MV-4-11 (cell line): ENCODE data around the gene PCNX3.

Experiments used
- DNase-seq: peaks from one replicate; lab custom pipeline; 2025; lab: John Stamatoyannopoulos, UW

PCNX3 gene

DNA sequence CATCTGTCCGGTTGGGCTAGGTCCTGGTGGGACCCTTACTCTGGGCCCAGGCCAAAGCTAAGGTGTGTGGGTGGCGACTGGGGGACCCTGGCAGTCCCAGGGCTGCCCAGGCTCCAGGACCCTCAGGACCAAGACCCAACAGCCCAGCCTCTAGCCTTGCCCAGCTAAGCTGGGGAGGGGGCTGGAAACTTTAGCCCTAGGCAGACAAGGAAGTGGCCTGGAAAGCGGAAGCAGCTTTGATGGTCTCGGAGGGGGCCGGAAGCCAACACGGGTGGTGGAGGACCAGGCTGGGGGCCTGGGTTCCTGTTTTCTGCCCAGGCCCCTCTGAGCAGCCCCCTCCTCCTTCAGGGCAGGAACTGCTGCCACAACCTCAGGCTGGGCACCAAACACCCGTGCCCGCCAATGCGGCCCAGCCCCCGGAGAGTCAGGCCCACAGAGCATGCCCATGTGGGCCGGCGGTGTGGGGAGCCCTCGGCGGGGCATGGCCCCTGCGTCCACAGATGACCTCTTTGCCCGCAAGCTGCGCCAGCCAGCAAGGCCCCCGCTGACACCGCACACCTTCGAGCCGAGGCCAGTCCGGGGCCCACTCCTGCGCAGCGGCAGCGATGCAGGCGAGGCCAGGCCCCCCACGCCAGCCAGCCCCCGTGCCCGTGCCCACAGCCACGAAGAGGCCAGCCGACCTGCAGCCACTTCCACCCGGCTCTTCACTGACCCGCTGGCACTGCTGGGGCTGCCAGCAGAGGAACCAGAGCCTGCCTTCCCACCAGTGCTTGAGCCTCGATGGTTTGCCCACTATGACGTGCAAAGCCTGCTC, 25.1 kb downstream of the PCNX3 start:
- peak; percentile 88 for DNase-seq

- no peak for DNase-seq
Observed at GRCh38 chr11:65641297-65642013, 25.9 kb downstream of the PCNX3 start.

DNA sequence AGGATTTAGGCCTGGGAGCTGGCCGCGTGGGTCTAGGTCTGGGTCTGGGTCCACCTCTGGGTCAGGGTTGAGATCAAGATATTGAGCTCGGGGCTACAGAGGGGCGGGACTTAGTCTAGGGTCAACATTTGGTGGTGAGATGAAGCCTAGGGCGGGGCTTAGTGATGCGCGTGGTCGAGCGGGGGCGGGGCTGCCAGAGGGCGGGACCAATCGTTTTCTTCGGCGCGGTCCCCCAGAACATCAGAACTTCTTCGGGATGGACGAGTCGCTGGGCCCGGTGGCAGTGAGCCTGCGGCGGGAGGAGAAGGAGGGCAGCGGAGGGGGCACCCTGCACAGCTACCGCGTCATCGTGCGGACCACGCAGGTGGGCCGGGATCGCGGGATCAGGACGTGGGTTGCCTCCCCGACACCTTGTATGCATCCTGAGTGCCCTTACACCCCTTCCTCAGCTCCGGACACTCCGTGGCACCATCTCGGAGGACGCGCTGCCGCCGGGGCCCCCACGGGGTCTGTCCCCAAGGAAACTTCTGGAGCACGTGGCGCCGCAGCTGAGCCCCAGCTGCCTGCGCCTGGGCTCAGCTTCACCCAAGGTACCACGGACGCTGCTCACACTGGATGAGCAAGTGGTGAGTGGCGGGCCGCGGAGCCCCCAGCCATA, 26.6 kb downstream of the PCNX3 start:
- DNase-seq = no peak

DNA sequence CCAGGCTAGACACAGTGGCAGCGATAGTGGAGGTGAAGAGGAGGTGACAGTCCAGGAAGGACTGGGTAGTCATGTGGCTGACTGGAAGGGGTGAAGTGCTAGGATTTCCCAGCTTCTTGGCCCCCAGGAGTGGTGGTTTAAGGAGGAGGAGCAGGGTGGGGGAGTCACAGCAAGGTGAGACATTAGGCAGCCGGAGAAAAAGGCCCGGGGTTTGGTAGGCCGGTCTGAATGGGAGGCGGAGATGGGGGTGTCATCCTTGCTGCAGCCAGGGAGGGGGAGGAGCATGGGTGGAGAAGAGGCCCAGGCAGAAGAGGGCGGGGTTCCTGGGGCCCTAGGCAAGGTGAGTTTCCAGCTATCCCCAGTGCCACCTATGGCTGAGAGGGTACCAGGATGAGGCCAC, 28.4 kb downstream of the PCNX3 start:
- no peak for DNase-seq

DNA sequence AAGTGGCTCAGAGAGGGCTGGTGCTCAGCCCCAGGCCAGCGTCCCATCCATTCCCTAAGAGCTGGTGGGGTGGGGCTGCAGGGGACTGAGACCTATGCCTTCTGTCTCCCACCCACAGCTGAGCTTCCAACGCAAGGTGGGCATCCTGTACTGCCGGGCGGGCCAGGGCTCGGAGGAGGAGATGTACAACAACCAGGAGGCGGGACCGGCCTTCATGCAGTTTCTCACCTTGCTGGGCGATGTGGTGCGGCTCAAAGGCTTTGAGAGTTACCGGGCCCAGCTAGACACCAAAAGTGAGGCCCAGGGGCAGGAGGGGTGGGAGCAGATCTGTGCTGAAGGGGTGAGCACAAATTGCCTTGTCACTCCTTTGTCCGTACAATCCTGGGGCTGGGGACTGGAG, 29.3 kb downstream of the PCNX3 start:
- no peak for DNase-seq

DNA sequence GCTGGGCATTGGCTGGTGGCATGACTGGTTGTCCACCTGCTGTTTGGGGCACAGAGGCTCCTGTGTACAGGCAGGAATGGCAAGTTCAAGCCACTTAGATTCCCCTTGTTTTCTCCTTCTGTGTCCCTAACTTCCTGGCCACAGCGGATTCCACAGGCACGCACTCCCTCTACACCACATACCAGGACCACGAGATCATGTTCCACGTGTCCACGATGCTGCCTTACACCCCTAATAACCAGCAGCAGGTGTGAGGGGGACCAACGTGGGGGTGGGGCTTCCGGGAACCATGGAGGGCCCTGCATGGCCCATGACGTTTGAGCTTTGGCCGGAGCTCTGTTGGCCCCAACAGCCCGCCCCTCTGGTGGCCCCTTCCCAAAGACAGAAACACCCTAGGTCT, 30.1 kb downstream of the PCNX3 start:
- no peak for DNase-seq

- no peak for DNase-seq
Observed at GRCh38 chr11:65646288-65646957, 30.8 kb downstream of the PCNX3 start.

GRCh38 chr11:65646958-65647701, 31.6 kb downstream of the PCNX3 start:
- no peak for DNase-seq

DNA sequence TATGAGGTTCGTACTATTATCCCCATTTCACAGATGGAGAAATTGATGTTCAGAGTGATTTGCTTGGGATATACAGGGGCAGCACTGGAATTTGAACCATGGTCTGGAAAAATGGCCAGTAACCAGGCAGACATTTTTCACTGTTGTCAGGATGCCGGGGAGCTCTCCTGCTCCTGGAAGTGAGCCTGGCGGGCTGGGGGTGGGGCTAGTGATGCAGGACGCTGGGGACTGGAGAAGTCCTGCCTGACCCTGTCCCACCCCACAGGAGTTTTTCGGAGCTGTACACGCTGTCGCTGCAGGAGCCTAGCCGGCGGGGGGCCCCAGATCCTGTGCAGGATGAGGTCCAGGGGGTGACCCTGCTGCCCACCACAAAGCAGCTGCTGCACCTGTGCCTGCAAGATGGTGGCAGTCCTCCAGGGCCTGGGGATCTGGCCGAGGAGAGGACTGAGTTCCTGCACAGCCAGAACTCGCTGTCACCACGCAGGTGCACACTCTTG, 33.5 kb downstream of the PCNX3 start:
- no peak for DNase-seq

GRCh38 chr11:65649656-65650546, 34.3 kb downstream of the PCNX3 start:
- DNase-seq = no peak

DNA sequence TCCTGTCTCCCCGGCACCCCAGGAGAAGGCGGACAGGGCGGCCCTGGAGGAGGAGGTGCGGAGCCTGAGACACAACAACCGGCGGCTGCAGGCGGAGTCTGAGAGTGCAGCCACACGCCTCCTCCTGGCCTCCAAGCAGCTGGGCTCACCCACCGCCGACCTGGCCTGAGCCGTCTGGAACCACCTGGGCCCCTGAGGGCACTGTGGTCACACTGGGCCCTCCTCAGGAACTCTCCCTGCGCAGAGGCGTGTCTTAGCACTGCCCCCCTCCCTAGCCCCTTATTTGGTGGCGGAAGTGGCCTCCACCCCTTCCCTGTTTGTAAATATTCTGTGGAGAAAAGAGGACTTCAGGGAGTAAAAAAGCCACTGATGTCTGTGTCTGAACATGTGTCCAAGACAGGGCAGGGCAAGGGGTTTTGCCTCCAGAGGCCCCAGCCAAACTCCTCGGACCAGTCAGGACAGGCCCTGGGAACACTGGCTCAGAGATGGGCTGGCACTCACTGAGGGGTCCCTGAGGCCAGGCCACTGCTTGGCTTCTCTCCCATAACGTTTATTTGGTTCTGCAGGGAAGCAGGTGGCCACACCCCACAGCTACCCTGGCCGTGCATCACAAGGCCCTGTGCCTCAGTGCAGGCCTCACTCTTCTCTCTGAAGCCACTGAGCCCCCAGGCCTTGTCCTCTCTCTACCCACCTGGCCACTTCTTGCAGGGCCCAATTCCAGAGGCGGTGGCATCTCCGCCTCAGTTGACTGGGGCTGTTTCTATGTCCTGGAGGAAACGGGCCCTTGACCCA, 35.2 kb downstream of the PCNX3 start:
- no peak for DNase-seq

GRCh38 chr11:65651339-65651588, 35.7 kb downstream of the PCNX3 start:
- no peak for DNase-seq

- DNase-seq = peak; percentile 40
Observed at GRCh38 chr11:65651589-65652510, 36.3 kb downstream of the PCNX3 start.

DNA sequence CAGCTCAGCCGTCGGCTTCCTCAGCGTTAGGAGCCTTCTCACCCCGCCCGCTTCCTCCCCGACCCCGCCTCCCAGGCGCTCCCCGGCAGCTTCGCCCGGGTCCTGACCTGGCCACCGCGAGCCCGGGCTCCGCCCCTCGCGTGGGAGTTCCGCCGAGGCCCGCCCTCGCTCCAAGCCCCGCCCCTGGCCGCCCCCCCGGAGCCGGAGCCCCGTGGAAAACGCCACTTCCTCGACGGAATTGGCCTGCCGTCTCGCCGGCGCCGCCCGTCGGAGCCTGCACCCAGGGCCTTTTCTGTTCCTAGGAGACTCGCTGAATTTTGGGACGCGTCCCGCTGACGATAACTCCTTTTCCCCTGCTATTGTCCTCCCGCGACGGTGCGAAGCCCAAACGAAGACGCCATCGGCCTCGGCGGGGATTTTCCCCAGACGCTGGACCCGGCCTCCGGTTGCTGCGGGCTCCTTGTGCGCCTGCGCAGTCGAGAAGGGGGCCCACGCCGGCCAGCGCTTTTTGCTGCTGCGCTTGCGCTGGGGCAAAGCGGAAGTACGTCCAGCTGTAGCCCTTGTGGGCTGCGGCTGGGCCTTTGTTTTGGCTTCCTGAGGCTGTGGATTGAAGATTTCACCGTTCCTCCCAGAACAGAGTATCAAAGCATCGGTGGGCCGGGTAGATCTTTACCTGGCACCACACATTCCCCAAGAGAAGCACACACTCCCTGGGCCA, 37.1 kb downstream of the PCNX3 start:
- peak; percentile 92 for DNase-seq

DNA sequence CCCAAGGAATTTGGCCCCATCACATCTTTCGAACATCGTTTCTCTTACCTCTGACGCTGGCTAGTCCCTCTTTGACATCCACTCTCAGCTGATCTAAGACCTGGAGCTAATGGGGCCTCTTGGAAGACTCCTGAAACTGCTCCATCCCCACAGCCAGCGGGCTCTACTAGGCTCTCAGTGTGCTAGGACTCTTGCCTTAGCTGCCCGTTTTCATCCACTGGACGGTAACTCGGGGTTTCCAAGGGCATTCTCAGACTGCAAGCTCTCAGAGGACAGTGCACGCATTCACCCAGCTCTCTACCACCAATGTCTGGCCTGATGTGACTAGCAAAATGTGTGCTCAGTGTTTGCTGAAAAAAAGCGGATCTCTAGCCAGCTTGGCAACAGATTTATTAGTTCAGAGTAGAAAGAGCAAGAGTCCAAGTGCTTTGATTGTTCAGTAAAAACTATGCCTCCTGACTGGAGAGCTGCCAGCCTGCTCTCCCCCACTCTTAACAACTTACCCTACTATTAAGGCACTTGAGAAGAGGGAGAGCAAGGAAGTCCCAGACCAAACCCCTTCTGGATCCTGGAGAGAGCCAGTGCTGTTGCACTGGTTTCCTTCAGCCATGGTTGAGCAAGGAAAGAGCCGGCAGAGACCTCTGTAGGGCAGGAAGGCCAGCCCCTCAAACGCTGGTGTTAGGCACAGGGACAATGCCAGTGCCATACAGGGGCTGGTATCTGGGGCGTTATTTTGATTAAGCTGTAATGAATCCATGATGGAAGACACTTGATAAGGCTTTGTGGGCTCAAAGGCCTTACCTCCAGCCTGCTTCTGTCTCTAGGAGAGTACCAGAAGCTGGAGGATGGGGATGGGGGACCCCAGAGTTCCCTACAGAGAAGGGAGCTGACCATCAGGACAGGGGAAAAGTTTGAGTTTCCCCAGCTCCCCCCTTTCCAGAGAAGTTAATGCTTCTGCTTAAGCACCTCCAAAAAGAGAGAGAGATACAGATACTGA, 38.0 kb downstream of the PCNX3 start:
- DNase-seq = no peak

DNA sequence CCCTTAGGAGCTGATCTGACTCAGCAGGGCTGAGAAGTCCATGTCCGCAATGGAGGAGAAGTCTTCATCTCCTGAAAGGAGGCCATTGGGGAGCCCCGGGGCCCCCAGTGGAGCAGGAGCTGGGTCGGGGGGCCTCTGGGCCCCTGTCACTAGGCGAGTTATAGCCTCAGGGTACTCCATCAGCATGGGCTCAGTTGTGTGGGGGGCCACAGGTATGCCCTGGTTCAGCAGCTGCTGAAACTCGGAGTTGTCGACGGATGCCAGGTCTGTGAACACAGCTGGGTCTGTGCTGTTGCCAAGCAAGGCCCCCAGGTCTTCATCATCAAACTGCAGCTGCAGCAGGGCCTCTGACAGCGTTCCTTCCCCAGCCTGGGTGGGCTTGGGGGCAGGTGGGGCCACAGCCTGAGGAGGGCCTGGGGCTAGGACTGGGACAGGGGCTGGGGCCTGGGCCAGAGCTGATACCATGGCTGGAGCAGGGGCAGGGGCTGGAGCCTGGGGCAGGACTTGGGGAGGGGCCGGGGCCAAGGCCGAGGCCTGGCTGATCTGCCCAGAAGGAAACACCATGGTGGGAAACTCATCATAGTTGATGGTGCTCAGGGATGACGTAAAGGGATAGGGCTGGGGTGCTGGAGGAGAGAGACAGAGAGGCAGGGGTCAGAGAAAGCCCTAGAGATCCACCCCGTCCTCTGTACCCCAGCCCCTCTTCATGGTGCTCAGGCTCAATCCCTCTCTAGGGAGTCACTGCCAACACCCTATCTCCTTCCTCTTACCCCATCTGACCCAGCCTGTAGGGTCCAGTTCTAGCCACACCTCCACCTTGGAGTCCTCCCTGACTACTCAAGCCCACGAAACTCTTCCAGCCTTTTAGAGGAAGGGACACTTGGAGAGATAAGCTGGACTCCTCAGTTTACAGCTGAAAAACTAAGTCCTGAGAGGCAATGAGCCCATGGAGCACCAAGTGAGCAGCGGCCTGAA, 39.1 kb downstream of the PCNX3 start:
- no peak for DNase-seq
